Fibroblast of mammary gland (primary cell): ENCODE data around the gene SETD7.
"Not testable (repeated sequence)": the region's sequence is repeated elsewhere in the genome, so short reads cannot be mapped to it uniquely, and the experiment has no call there.

Experiments
- DNase-seq: peaks from one replicate; pipeline ENCODE4 v3.0.0-alpha.2; 2010; ENCODE audit warnings: low read depth
- H3K4me3 ChIP-seq: 2 replicates; pipeline ENCODE4 v1.5.1; 2011; ENCODE audit warnings: low read depth, mild to moderate bottlenecking, low read length, moderate library complexity; ENCODE audit not compliant: control insufficient read depth
- TF ChIP-seq, protein P1 (sequence below): conservative IDR thresholded peaks from 2 replicates; pipeline ENCODE4 v1.5.1; 2011; ENCODE audit warnings: low read depth, low read length, inconsistent platforms; ENCODE audit not compliant: control insufficient read depth, insufficient read depth

The SETD7 gene

DNA sequence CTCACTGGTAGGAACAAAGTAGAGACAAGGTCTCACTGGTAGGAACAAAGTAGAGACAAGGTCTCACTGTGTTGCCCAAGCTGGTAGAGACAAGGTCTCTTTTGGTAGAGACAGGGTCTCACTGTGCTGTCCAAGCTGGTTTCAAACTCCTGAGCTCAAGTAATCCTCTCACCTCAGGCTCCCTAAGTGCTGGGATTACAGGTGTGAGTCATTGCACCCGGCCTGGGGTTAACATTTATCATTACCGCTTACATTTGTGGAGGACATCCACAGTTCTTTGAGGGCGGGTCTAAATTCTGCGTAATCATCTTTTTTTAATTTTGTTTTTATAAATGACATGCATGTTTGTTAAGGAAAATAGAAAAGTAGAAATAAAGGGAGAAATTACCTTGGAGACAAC lies 90.1 kb downstream of the SETD7 start:
- peak; percentile 19 for DNase-seq
- TF ChIP-seq, protein P1, sequence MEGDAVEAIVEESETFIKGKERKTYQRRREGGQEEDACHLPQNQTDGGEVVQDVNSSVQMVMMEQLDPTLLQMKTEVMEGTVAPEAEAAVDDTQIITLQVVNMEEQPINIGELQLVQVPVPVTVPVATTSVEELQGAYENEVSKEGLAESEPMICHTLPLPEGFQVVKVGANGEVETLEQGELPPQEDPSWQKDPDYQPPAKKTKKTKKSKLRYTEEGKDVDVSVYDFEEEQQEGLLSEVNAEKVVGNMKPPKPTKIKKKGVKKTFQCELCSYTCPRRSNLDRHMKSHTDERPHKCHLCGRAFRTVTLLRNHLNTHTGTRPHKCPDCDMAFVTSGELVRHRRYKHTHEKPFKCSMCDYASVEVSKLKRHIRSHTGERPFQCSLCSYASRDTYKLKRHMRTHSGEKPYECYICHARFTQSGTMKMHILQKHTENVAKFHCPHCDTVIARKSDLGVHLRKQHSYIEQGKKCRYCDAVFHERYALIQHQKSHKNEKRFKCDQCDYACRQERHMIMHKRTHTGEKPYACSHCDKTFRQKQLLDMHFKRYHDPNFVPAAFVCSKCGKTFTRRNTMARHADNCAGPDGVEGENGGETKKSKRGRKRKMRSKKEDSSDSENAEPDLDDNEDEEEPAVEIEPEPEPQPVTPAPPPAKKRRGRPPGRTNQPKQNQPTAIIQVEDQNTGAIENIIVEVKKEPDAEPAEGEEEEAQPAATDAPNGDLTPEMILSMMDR, result no peak
- no peak overlapping the region for H3K4me3 ChIP-seq

DNA sequence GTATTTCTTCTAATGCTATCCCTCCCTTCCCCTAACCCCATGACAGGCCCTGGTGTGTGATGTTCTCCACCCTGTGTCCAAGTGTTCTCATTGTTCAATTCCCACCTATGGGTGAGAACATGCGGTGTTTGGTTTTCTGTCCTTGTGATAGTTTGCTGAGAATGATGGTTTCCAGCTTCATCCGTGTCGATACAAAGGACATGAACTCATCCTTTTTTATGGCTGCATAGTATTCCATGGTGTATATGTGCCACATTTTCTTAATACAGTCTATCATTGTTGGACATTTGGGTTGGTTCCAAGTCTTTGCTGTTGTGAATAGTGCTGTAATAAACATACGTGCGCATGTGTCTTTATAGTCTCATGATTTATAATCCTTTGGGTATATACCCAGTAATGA lies 91.5 kb downstream of the SETD7 start:
- not testable (repeated sequence) for H3K4me3 ChIP-seq, DNase-seq

DNA sequence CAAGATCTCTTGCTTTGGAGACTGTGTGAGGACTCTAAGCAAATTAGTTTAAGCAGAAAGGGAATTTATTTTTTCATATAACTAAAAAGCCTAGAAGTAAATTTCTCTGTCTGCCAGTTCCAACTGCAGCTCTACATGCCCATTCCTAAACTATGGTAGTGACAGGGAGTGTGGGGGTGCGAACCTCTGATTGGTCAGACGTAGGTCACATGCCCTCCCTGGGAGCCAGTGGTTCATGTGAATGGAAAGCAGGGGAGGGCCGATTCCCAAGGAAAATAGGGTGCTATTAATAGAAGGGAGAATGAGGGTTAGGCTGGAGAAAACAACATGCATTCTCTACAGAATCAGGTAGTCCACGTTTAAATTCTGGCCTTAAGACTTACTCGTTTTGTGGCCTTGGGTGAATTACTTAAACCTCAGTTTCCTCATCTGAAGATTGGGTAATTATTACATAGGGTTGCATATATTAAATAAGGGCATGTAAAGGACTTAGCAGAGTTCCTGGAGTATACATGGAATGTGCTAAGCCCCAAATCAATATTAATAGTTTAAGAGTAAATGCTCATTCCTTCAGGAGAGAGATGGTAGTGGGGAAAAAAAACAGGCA lies 94.9 kb downstream of the SETD7 start:
- TF ChIP-seq, protein P1, result no peak
- no peak for DNase-seq
- no peak overlapping the region for H3K4me3 ChIP-seq

DNA sequence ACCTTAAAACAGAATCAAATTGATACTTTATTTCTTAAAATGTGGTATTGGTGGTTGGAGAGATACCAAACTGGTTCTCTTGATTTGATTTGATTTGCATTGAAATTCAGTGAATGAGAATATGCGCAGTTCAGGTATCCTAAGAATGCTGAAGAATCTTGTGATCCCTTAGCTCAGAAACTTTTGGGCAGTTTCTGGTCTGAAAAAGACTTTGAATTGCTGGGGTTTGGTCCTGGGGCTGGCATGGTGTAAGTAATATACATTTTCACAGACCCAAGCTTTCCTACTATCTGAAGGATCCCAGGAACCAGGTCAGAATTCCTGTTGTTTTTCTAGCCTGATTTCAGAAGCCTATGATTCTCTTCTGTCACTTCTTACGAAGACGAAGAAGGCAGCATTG lies 95.5 kb downstream of the SETD7 start:
- no peak for DNase-seq

DNA sequence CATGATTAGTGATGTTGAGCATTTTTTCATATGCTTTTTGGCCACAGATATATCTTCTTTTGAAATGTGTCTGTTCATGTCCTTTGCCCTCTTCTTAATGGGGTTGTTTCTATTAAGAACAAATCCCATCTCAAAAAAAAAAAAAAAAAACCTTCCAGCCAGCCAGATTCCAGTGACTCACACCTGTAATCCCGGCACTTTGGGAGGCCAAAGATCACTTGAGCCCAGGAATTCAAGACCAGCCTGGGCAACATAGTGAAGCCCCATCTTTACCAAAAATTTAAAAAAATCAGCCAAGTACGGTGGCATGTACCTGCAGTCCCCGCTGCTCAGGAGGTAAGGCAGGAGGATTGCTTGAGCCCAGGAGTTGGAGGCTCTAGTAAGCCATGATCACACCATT lies 97.0 kb downstream of the SETD7 start:
- DNase-seq, result peak; percentile 36
- TF ChIP-seq, protein P1, result no peak

More for the DNA sequence above, 95.5 kb downstream of the SETD7 start:
- TF ChIP-seq, protein P1, result no peak
- H3K4me3 ChIP-seq, result no peak overlapping the region

DNA sequence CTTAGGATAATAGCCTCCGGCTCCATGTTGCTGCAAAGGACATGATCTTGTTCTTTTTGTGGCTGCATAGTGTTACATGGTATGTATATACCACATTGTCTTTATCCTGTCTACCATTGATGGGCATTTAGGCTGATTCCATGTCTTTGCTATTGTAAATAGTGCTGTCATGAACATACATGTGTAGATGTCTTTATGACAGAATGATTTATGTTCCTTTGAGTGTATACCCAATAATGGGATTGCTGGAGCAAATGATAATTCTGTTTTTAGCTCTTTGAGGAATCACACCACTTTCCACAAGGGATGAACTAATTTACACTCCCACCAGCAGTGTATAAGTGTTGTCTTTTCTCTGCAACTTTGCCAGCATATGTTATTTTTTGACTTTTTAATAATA lies 97.5 kb downstream of the SETD7 start:
- H3K4me3 ChIP-seq, result no peak overlapping the region
- DNase-seq, result no peak
- TF ChIP-seq, protein P1, result no peak

More for the DNA sequence above, 97.0 kb downstream of the SETD7 start:
- H3K4me3 ChIP-seq, result no peak overlapping the region

DNA sequence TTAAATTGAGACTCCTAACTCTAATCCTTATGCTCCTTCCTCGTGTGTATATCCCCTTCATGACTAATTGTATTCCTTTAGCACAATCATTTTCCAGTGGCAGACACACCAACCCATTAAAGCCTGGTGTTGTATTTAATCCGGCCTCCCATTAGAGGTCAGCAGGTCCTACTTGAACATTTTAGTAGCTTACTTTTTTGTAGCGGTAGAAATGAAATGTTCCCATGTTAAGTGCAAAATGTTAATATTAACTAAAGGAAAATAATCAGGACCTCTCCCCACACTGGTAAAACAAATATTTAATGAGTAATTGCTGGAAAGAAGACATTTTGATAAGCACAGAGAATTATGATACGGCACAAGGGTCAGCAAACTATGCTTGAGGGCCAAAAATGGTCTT lies 98.7 kb downstream of the SETD7 start:
- DNase-seq, result peak; percentile 41
- TF ChIP-seq, protein P1, result no peak
- no peak overlapping the region for H3K4me3 ChIP-seq
